Body of pancreas (tissue), 4 donors: Measurements from ENCODE around the gene BCCIP.

ENCODE experiments used
- CTCF ChIP-seq, 7 experiments: fragments of 450-650 bp in 4 of 7; fragments of 200-600 bp in 3 of 7; sonication (generic) in 3 of 7; IDR thresholded peaks; one replicate each; pipeline ENCODE4 v1.5.1; 2016 to 2019; ENCODE audit warnings: antibody characterized with exemption in 7 of 7
- POLR2A ChIP-seq, 3 donors: fragments of 450-650 bp; IDR thresholded peaks; one replicate each; pipeline ENCODE4 v1.6.1; 2016; ENCODE audit warnings: antibody characterized with exemption in 3 of 3, mild to moderate bottlenecking in 2 of 3

- TF ChIP-seq CTCF (IDR thresholded peaks at IDR 0.05) (no peak), POLR2A (IDR thresholded peaks at IDR 0.05) (no peak)
Observed at GRCh38 chr10:125866421-125867029, 43.2 kb downstream of the BCCIP start.
